Hematopoietic multipotent progenitor cell treated with erythropoietin and hydrocortisone succinate and interleukin-3 and kit ligand, for 6 days (in vitro differentiated cells): ENCODE measurements around the gene SULT1C2.
"Not testable (repeated sequence)": the region's sequence is repeated elsewhere in the genome, so short reads cannot be mapped to it uniquely, and the experiment has no call there.

Experiments
- DNase-seq: peaks from one replicate; pipeline ENCODE4 v3.0.0-alpha.2; 2015

SULT1C2 gene

GRCh38 chr2:108355906-108356734 is 67.4 kb downstream of the SULT1C2 start:
- DNase-seq = no peak

- DNase-seq = not testable (repeated sequence)
Observed at GRCh38 chr2:108359336-108359735, 70.6 kb downstream of the SULT1C2 start.
